GM18526 (cell line): ENCODE results near the gene SLC8A1.

ENCODE experiments used
- POLR2A ChIP-seq: IDR thresholded peaks from 3 replicates; pipeline ENCODE4 v1.6.1; 2011; ENCODE audit not compliant: insufficient read length; ENCODE audit errors: extremely low read depth

The SLC8A1 gene

DNA sequence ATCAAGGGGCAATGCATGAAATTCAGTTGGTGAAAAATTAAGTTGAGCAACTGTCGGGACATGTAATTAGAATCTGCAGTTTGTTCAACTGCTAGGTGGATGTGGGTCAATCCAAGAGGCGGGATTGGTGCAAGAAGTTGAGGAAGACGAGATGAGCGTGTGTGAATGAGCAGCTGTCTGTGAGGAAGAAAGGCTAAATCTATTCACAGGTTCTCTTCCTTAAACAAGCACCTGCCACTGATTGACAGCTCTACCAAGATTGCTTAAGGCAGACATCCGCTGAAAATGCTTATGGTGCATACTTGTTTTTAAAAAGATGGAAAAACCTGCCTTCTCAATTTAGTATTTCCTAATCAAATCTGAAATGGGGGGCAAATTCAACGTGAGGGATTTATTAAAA is 349.4 kb downstream of the SLC8A1 start:
- no peak for TF ChIP-seq POLR2A

- no peak for TF ChIP-seq POLR2A
Observed at GRCh38 chr2:40101131-40101575, 350.7 kb downstream of the SLC8A1 start.

DNA sequence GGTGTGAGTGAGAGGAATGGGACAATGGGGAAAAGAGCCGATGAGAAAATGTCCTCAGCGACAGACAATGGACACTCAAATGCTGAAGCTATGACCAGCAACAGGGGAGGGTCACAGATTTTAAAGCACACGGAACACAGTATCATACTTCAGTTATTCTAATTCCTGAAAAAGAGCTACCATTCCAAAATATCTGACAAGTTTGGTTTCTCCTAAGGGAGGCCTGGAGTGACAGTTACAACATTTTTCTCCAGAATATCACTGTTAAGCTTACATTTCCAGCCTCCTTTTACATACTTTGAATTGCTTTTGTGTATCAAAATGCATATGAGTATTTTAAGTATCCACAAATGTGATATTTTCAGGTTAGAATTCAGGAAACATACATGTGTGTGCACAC is 351.2 kb downstream of the SLC8A1 start:
- no peak for TF ChIP-seq POLR2A

DNA sequence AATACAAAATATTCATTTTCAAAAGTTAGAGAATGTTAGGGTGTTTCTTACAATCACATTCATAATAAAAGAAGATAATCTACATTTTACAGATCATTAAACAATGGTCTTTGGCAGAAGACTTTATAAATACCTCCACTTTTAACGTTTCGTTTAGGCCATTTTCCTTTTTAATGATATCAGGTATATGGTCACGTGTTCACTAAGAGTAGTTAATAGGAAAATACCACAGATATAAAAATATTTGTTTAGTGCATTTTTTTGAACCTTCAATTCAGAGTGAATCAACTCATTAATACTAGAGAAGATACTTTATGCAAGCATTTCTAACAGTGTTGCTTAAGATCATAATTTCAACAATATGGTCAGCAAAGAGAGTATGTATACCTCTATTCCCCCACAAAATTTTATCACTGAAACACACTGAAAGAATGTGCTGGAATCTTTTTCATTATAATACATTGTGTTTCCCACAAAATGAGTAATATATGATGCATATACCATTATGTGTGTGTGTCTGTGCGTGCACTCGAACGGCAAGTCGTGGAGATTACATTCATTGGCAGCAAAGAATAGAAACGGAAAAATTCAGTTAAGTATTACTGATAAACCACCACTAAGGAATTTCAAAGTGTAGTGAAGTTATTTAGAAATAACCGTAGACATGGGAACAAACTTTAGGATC is 353.0 kb downstream of the SLC8A1 start:
- no peak for TF ChIP-seq POLR2A

- TF ChIP-seq POLR2A, result no peak
Observed at GRCh38 chr2:40097691-40098385, 354.1 kb downstream of the SLC8A1 start.

GRCh38 chr2:40096360-40096759 is 355.5 kb downstream of the SLC8A1 start:
- TF ChIP-seq POLR2A, result no peak

DNA sequence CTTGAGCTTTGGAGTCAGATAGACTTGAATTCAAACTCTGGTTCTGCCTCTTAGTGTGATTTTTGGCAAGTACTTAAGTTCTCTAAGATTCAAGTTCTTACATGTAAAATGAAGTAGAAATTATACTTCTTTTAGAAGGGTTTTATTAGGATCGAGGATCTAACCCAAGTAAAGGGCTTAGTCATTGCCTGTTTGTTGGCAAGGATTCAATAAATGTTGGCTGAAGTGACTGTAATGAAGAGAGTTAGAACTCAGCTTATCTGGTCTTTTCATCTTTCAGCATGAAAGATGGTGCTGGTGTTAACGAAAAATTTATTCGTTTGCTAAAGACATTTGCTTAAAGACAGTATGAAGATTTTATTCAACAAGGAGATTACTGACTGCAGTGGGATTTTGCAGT is 356.9 kb downstream of the SLC8A1 start:
- no peak for TF ChIP-seq POLR2A

DNA sequence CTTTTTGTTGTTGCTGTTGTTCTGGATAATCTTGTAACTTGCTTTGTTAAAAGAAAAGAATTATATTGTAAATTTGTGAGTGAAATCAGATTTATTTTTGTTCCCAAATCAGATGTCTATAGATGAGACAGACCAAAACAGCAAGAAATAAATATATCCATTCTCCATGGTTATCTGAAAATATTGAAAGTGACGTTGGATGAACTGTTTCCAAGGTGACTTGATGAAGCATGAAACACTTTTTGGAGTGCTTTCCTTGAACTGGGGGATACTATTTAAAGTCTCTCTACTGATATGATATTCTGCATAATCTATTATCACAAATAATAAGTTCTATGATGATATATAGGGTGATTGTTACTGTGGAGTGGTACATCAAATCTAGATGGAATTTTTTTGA is 357.4 kb downstream of the SLC8A1 start:
- TF ChIP-seq POLR2A, result no peak

DNA sequence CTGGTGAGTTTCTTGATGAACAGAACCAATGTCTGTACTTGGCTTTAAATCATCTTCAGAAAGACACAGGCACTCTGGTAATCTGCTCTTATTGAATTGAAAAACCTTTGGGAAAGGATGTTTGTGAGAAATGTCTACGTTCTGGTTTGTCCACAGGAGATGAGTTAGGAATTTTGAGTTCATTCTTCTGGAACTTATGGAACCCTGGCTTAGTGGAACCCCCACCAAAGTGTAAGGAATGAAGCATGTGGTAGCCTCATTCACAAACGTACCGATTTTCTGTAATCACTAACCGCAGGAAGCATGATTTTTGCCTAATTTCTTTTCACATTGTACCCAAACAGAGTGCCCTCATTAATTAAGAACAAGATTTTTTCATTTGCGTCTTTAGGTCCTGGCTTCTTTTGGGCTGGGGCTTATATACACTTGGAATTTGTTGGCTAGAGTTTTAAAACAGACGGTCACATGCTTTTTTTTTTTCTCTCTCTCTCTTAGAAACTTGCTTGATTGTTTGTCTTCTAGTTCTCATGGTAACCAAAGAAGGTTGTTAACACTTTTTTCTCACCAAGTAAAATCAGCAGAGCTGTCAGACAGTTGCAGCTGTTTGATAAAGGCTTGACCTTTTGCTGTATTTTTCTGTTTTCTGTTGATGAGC is 358.7 kb downstream of the SLC8A1 start:
- no peak for TF ChIP-seq POLR2A

GRCh38 chr2:40090044-40090443 is 361.8 kb downstream of the SLC8A1 start:
- no peak for TF ChIP-seq POLR2A

GRCh38 chr2:40087927-40088326 is 364.0 kb downstream of the SLC8A1 start:
- TF ChIP-seq POLR2A, result no peak

GRCh38 chr2:40087434-40087833 is 364.5 kb downstream of the SLC8A1 start:
- TF ChIP-seq POLR2A, result no peak

DNA sequence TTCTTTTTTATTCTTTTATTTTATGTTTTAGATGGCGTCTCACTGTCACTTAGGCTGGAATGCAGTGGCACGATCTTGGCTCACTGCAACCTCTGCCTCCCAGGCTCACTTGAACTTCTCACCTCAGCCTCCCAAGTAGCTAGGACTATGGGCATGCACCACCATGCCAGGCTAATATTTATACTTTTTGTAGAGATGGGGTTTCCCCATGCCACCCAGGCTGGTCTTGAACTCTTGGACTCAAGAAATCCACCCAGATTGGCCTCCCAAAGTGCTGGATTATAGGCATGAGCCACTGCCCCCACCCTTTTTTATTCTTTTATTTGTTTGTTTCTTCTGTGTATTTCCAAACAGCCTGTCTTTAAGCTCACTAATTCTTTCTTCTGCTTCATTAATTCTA is 366.1 kb downstream of the SLC8A1 start:
- TF ChIP-seq POLR2A, result no peak

GRCh38 chr2:40072442-40073232 is 379.3 kb downstream of the SLC8A1 start:
- TF ChIP-seq POLR2A, result no peak

DNA sequence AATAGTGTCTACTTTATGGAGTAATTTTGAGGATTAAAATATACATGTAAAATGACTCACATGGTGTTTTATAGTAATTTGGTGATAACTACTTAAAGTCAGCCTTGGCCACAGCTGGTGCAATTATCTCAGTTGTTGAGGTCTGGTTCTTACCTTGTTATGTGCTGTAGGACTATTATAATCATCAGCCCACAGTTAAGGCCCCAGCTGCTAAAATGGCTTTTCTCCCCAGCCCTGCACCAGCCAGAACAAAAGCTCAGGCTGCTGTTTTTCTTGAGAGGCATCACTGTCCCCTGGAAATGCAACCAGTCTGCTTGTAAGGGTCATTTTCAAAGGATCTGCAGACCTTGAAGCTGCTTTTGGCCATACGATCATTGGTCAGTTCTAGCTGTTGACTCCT is 389.5 kb downstream of the SLC8A1 start:
- no peak for TF ChIP-seq POLR2A
